H9 (cell line): ENCODE results near the gene MAPRE3. TPM values are rescaled to one million over a fixed set of nuclear protein-coding genes. Genes with fewer than 3 reads are reported as not detected.

Experiments used
- DNase-seq: peaks from one replicate; pipeline ENCODE4 v3.0.0-alpha.2; 2017
- H2AFZ ChIP-seq: one replicate; pipeline ENCODE4 v1.6.1; 2013; ENCODE audit warnings: mild to moderate bottlenecking, low read length, control low read depth, moderate library complexity
- H2AK5ac ChIP-seq: 2 replicates; pipeline ENCODE4 v1.6.1; 2013; ENCODE audit warnings: low read length, control low read depth, mixed read lengths; ENCODE audit not compliant: insufficient read length
- H2BK120ac ChIP-seq: one replicate; pipeline ENCODE4 v1.6.1; 2013; ENCODE audit warnings: low read depth, mild to moderate bottlenecking, low read length, control low read depth, inconsistent platforms; ENCODE audit not compliant: poor library complexity, severe bottlenecking
- H2BK12ac ChIP-seq: 2 replicates; pipeline ENCODE4 v1.6.1; 2013; ENCODE audit warnings: low read length, control low read depth, mixed read lengths, low read depth; ENCODE audit not compliant: insufficient read length
- H2BK15ac ChIP-seq: 2 replicates; pipeline ENCODE4 v1.6.1; 2013; ENCODE audit warnings: low read depth, low read length, control low read depth
- H2BK20ac ChIP-seq: one replicate; pipeline ENCODE4 v1.6.1; 2013; ENCODE audit warnings: low read depth, mild to moderate bottlenecking, low read length, control low read depth, inconsistent platforms; ENCODE audit not compliant: poor library complexity, severe bottlenecking
- H2BK5ac ChIP-seq: 2 replicates; pipeline ENCODE4 v1.6.1; 2013; ENCODE audit warnings: low read length, control low read depth, mixed read lengths; ENCODE audit not compliant: insufficient read length
- H3K14ac ChIP-seq: 2 replicates; pipeline ENCODE4 v1.6.1; 2013; ENCODE audit warnings: low read length, control low read depth; ENCODE audit not compliant: insufficient read depth
- H3K18ac ChIP-seq: 2 replicates; pipeline ENCODE4 v1.6.1; 2013; ENCODE audit warnings: low read depth, mild to moderate bottlenecking, mixed read lengths, low read length, control low read depth; ENCODE audit not compliant: insufficient read length
- H3K23ac ChIP-seq: 2 replicates; pipeline ENCODE4 v1.6.1; 2013; ENCODE audit warnings: low read length, control low read depth, mixed read lengths, low read depth; ENCODE audit not compliant: insufficient read length
- H3K23me2 ChIP-seq: 2 replicates; pipeline ENCODE4 v1.6.1; 2013; ENCODE audit warnings: low read depth, mild to moderate bottlenecking, mixed read lengths, low read length, control low read depth; ENCODE audit not compliant: insufficient read length, poor library complexity, severe bottlenecking
- H3K27ac ChIP-seq: 2 replicates; pipeline ENCODE4 v1.5.1; 2013; ENCODE audit warnings: low read length, control low read depth, mixed read lengths, low read depth; ENCODE audit not compliant: insufficient read length
- H3K27me3 ChIP-seq: 2 replicates; pipeline ENCODE4 v1.6.1; 2013; ENCODE audit warnings: low read length, control low read depth, inconsistent platforms; ENCODE audit not compliant: insufficient read depth
- H3K4ac ChIP-seq: 2 replicates; pipeline ENCODE4 v1.6.1; 2013; ENCODE audit warnings: low read depth, mild to moderate bottlenecking, control low read depth, inconsistent platforms, low read length, moderate library complexity
- H3K4me1 ChIP-seq: 2 replicates; pipeline ENCODE4 v1.6.1; 2013; ENCODE audit warnings: low read length, control low read depth, inconsistent platforms; ENCODE audit not compliant: insufficient read depth
- H3K4me2 ChIP-seq: 2 replicates; pipeline ENCODE4 v1.6.1; 2013; ENCODE audit warnings: low read length, control low read depth, mixed read lengths; ENCODE audit not compliant: insufficient read length, insufficient read depth
- H3K56ac ChIP-seq: 2 replicates; pipeline ENCODE4 v1.6.1; 2013; ENCODE audit warnings: low read depth, mild to moderate bottlenecking, mixed read lengths, low read length, control low read depth; ENCODE audit not compliant: insufficient read length
- H3K79me1 ChIP-seq: 2 replicates; pipeline ENCODE4 v1.6.1; 2013; ENCODE audit warnings: low read depth, mild to moderate bottlenecking, moderate library complexity, low read length, control low read depth, inconsistent platforms; ENCODE audit not compliant: insufficient read depth, poor library complexity, severe bottlenecking
- H3K79me2 ChIP-seq: 2 replicates; pipeline ENCODE4 v1.6.1; 2013; ENCODE audit warnings: low read length, control low read depth, inconsistent platforms; ENCODE audit not compliant: insufficient read depth
- H3K9ac ChIP-seq: 2 replicates; pipeline ENCODE4 v1.6.1; 2013; ENCODE audit warnings: low read length, control low read depth, mixed read lengths; ENCODE audit not compliant: insufficient read length; ENCODE audit errors: extremely low read depth
- H3K9me3 ChIP-seq: one replicate; pipeline ENCODE4 v1.6.1; 2013; ENCODE audit warnings: low read depth, low read length, inconsistent platforms; ENCODE audit not compliant: control insufficient read depth
- H3T11ph ChIP-seq: one replicate; pipeline ENCODE4 v1.6.1; 2013; ENCODE audit warnings: mild to moderate bottlenecking, low read length, control low read depth, inconsistent platforms
- H4K20me1 ChIP-seq: one replicate; pipeline ENCODE4 v1.6.1; 2013; ENCODE audit not compliant: control insufficient read depth, insufficient read length, insufficient read depth
- H4K5ac ChIP-seq: 2 replicates; pipeline ENCODE4 v1.6.1; 2013; ENCODE audit warnings: low read depth, mild to moderate bottlenecking, mixed read lengths, low read length, control low read depth; ENCODE audit not compliant: insufficient read length
- H4K8ac ChIP-seq: replicated peaks from 2 replicates; pipeline ENCODE4 v1.6.1; 2013; ENCODE audit warnings: low read length, control low read depth, mixed read lengths, low read depth; ENCODE audit not compliant: insufficient read length
- H4K91ac ChIP-seq: 2 replicates; pipeline ENCODE4 v1.6.1; 2013; ENCODE audit warnings: low read depth, mild to moderate bottlenecking, moderate library complexity, mixed read lengths, low read length, control low read depth; ENCODE audit not compliant: insufficient read length
- H3K27ac Mint-ChIP-seq, 3 experiments: 2 replicates in 2 of 3; 3 replicates in 1 of 3; pipeline ENCODE4 v1.8.0; 2020 to 2021; ENCODE audit warnings: mixed read lengths in 3 of 3, mild to moderate bottlenecking in 1 of 3, moderate library complexity in 1 of 3
- H3K27me3 Mint-ChIP-seq: 2 replicates; pipeline ENCODE4 v1.8.0; 2021; ENCODE audit warnings: low read depth, mild to moderate bottlenecking, moderate library complexity, mixed read lengths
- H3K36me3 Mint-ChIP-seq, 3 experiments: 2 replicates in 2 of 3; 3 replicates in 1 of 3; pipeline ENCODE4 v1.8.0; 2020 to 2021; ENCODE audit warnings: low read depth in 3 of 3, mixed read lengths in 3 of 3; ENCODE audit not compliant: insufficient read depth in 1 of 3
- H3K4me1 Mint-ChIP-seq, 2 experiments: 2 replicates each; pipeline ENCODE4 v1.8.0; 2020; ENCODE audit warnings: mixed read lengths in 2 of 2
- H3K4me3 Mint-ChIP-seq, 2 experiments: 2 replicates in 1 of 2; 3 replicates in 1 of 2; pipeline ENCODE4 v1.8.0; 2020 to 2021; ENCODE audit warnings: mild to moderate bottlenecking in 2 of 2, mixed read lengths in 2 of 2, moderate library complexity in 1 of 2
- H3K9me3 Mint-ChIP-seq, 2 experiments: 2 replicates in 1 of 2; 3 replicates in 1 of 2; pipeline ENCODE4 v1.8.0; 2020; ENCODE audit warnings: mild to moderate bottlenecking in 2 of 2, mixed read lengths in 2 of 2, moderate library complexity in 1 of 2
- WGBS: extraction: QIAGEN DNeasy Blood & Tissue Kit; methylation state at CpG from one replicate; pipeline ENCODE4 v1.1.7; 2013; ENCODE audit warnings: missing lambda C conversion rate, low lambda C conversion rate, mixed read lengths; ENCODE audit not compliant: insufficient read length; ENCODE audit errors: extremely low coverage; 5-methylcytosine and 5-hydroxymethylcytosine counted together
- total RNA-seq: library from RNA; stranded (reverse); gene quantifications from 2 replicates; pipeline ENCODE4 v1.2.1, GENCODE V29; 2021
- TF ChIP-seq, protein P1 (sequence below): fragments of 200-600 bp; sonication (generic); conservative IDR thresholded peaks from 3 replicates; pipeline ENCODE4 v1.8.0; 2021; ENCODE audit warnings: antibody characterized with exemption, mild to moderate bottlenecking

The MAPRE3 gene
- total RNA-seq, 1 experiment from 2014 or later: 2.0 TPM

DNA sequence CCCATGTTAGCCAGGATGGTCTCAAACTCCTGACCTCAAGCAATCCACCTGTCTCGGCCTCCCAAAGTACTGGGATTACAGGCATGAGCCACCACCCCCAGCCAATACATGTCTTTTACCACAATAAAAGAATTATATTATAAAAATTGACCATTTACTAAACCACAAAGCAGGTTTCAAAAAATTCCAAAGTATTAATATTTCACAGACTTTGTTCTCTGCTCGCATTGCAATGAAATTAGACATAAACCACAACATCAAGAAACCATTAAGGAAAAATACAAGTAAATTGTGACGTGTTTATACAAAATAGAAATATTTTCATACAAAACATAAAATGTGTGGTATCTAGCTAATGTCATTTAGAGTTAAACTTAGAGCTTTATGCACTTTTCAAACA is 13.4 kb upstream of the MAPRE3 start:
- Histone ChIP-seq H4K20me1 (no peaks in the 10 kb centered on the region), H3K79me1 (no peaks in the 10 kb centered on the region), H2BK120ac (no peak overlapping the region), H2BK12ac (no peak overlapping the region), H3K4me2 (no peak overlapping the region), H3T11ph (no peak overlapping the region), H3K23ac (no peak overlapping the region), H2BK15ac (no peak overlapping the region), H3K56ac (no peak overlapping the region), H2AFZ (no peak overlapping the region), H3K4ac (no peak overlapping the region), H3K9ac (no peak overlapping the region), H3K27me3 (no peaks in the 10 kb centered on the region; the same call in 1 of the 2 replicates), H4K5ac (no peak overlapping the region), H2BK20ac (no peak overlapping the region), H4K91ac (no peak overlapping the region), H4K8ac (no peak overlapping the region), H3K9me3 (no peaks in the 10 kb centered on the region), H2AK5ac (no peak overlapping the region), H3K79me2 (no peaks in the 10 kb centered on the region), H3K27ac (no peak overlapping the region), H3K14ac (no peak overlapping the region), H3K23me2 (no peaks in the 10 kb centered on the region), H3K18ac (no peak overlapping the region), H3K4me1 (no peaks in the 10 kb centered on the region), H2BK5ac (no peak overlapping the region)
- DNase-seq: no peak
- peaks cover 43% of the 10 kb centered on the region for H3K27me3 Mint-ChIP-seq
- TF ChIP-seq, protein P1, sequence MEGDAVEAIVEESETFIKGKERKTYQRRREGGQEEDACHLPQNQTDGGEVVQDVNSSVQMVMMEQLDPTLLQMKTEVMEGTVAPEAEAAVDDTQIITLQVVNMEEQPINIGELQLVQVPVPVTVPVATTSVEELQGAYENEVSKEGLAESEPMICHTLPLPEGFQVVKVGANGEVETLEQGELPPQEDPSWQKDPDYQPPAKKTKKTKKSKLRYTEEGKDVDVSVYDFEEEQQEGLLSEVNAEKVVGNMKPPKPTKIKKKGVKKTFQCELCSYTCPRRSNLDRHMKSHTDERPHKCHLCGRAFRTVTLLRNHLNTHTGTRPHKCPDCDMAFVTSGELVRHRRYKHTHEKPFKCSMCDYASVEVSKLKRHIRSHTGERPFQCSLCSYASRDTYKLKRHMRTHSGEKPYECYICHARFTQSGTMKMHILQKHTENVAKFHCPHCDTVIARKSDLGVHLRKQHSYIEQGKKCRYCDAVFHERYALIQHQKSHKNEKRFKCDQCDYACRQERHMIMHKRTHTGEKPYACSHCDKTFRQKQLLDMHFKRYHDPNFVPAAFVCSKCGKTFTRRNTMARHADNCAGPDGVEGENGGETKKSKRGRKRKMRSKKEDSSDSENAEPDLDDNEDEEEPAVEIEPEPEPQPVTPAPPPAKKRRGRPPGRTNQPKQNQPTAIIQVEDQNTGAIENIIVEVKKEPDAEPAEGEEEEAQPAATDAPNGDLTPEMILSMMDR: no peak
- no peaks in the 10 kb centered on the region for H3K9me3 Mint-ChIP-seq
- peaks cover 6% of the 10 kb centered on the region in 2 experiments for H3K4me1 Mint-ChIP-seq
- no peak overlapping the region for H3K27ac Mint-ChIP-seq
- H3K4me3 Mint-ChIP-seq: no peak overlapping the region
- no CpG with 5 or more reads among the region's 3 CpGs for WGBS
- H3K36me3 Mint-ChIP-seq: no peaks in the 10 kb centered on the region
